Measurements from ENCODE around the gene TDRD6. TPM values are rescaled to one million over a fixed set of nuclear protein-coding genes. Genes with fewer than 3 reads are reported as not detected.

Gene TDRD6
- total RNA-seq, 1 experiment from 2014 or later: 0.57 TPM

GRCh38 chr6:46704562-46704961 lies 16.9 kb downstream of the TDRD6 start:
- ChIA-PET RAD21 (ENCODE audit: low non-redundant PET in 1 of 2, low total read pairs in 2 of 2, uncharacterized antibody in 2 of 2, unreplicated experiment in 2 of 2) (interaction anchor here in 1 of 2 experiments (0.8 kb wide), 1 partner anchor 340 kb away, joined by 3 read pairs; no protein-coding TSS in a partner anchor), CTCF (interaction anchor here (1.0 to 1.3 kb wide), 3 partner anchors 75 to 281 kb away, joined by 3 read pairs; no protein-coding TSS in a partner anchor), POLR2A (no interaction called here)
- no peak overlapping the region for H3K4me3 ChIP-seq (replicated peaks in 1 of 2; ENCODE audit: low read depth in 1 of 2, low read length in 2 of 2)
- no peak overlapping the region for H3K27ac ChIP-seq (ENCODE audit: low read depth, low read length)
- H4K20me1 ChIP-seq (ENCODE audit: insufficient read depth): no peaks in the 10 kb centered on the region
- H3K79me2 ChIP-seq (ENCODE audit: insufficient read depth, low read length): no peaks in the 10 kb centered on the region
- H3K4me2 ChIP-seq (ENCODE audit: low read length): no peak overlapping the region
- no peak overlapping the region for H3K9ac ChIP-seq (ENCODE audit: low read length)
- 0 out of 4 replicates have a peak, but pooled peaks cover 0 to 4% of the 10 kb centered on the region in 2 experiments for H3K4me1 ChIP-seq (ENCODE audit: control insufficient read depth in 1 of 2, insufficient read depth in 2 of 2, low read length in 2 of 2)
- no peaks in the 10 kb centered on the region for H3K9me2 ChIP-seq (ENCODE audit: insufficient read depth)
- intact Hi-C loops (cut with micrococcal nuclease): loop anchor here (1.0 to 5.0 kb wide), 3 partner anchors 77 to 286 kb away; no protein-coding TSS in a partner anchor
- no peaks in the 10 kb centered on the region for H3K36me3 ChIP-seq (ENCODE audit: control insufficient read depth in 1 of 2, insufficient read depth in 2 of 2, low read length in 2 of 2)
- BruUV-seq (replicated peaks): no TSS peak
- DNase-seq (ENCODE audit: low read depth, low spot score) (peak; percentile 44), ATAC-seq (peak; percentile 77)
- peak overlapping the region; percentile 79 for H2AFZ ChIP-seq (ENCODE audit: low read depth, low read length, poor library complexity, severe bottlenecking)
- H3K27me3 ChIP-seq (ENCODE audit: insufficient read depth, low read length): no peaks in the 10 kb centered on the region
- TF ChIP-seq POLR2AphosphoS5 (IDR thresholded peaks at IDR 0.05; ENCODE audit: low read depth, low read length) (no peak), EZH2 (IDR thresholded peaks at IDR 0.05) (no peak), ATF3 (IDR thresholded peaks at IDR 0.05) (no peak), POLR2A (IDR thresholded peaks at IDR 0.05; ENCODE audit: borderline replicate concordance, extremely low read depth, insufficient read depth, insufficient read length) (no peak), CTCF (IDR thresholded peaks at IDR 0.05 in 2 of 3, conservative IDR thresholded peaks at IDR 0.05 in 1 of 3; ENCODE audit: borderline replicate concordance in 1 of 3, insufficient read depth in 1 of 3, low read depth in 2 of 3, low read length in 2 of 3) (peak in 2 of 3 experiments; percentile 38 to 61; a peak in 3 of 6 replicates), CBX3 (IDR thresholded peaks at IDR 0.05; ENCODE audit: low read depth) (no peak), RAD21 (IDR thresholded peaks at IDR 0.05; ENCODE audit: low read depth) (peak; percentile 75), ZBTB33 (IDR thresholded peaks at IDR 0.05; ENCODE audit: extremely low read depth, insufficient replicate concordance, low read length) (no peak), CEBPB (IDR thresholded peaks at IDR 0.05; ENCODE audit: low read depth) (no peak), ZFX (IDR thresholded peaks at IDR 0.05) (no peak), ELF1 (IDR thresholded peaks at IDR 0.05; ENCODE audit: borderline replicate concordance, low read depth) (no peak), YY1 (IDR thresholded peaks at IDR 0.05; ENCODE audit: extremely low read depth, insufficient replicate concordance, low read depth, low read length) (peak; percentile 80), MAX (IDR thresholded peaks at IDR 0.05) (peak; percentile 36; the same call in 1 of the 2 replicates), SIN3A (IDR thresholded peaks at IDR 0.05; ENCODE audit: low read depth) (no peak)
- H3K9me3 ChIP-seq (ENCODE audit: control insufficient read depth in 1 of 2, insufficient read depth in 1 of 2, low read depth in 1 of 2, low read length in 2 of 2): no peaks in the 10 kb centered on the region
